Measurements from ENCODE around the gene FBXO38.

DNA sequence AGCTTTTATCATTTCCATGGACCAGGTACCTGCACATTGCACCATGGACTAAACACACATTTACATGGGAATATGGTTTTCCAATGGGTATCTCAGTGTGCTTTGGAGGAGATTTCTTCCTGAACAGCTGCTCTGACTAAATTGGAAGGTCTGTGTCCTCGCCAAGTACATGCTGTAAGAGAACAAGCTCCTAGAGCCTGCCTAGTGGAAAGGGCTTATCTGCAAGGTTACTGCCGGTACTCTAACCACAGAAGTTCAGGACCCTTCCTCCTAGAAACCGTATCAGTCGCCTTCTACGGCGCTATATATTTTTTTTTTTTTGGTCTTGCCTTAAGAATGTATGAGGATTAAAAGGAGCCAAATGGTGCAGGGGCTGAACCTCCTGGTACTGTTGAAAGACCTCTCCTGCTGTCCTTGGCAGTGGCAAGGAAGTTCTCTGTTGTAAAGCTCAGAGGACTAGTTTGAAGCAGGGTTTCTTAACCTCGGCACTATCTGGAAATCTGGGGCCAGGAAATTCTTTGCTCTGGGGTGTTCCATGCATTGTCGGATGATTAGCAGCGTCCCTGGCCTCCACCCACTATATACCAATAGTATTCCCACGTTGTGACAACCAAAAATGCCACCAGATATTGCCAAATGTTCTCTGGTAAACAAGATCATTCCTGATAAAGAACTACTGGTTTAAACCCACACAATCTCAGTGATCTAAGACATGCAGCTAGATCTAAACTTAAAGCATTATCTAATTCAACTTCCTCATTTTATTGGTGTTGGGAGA is 107.4 kb downstream of the FBXO38 start:
- TF ChIP-seq CTCF (IDR thresholded peaks at IDR 0.05; ENCODE audit: low read depth, low read length) (no peak), MAX (IDR thresholded peaks at IDR 0.05; ENCODE audit: low read depth, low read length) (no peak), POLR2A (IDR thresholded peaks at IDR 0.05; ENCODE audit: extremely low read depth, insufficient read length) (no peak)
